Activated CD8-positive, alpha-beta memory T cell treated with anti-CD3 and anti-CD28 coated beads, Interleukin-2, amount 50 U/mL, for 1 hour (primary cell): ENCODE results near the gene SCGB3A2.
A peak's percentile ranks its signal among the peaks of the same experiment; 100 is the strongest.

Source experiments
- DNase-seq: peaks from one replicate; pipeline ENCODE4 v3.0.0-alpha.2; 2020; ENCODE audit errors: extremely low read depth

SCGB3A2 gene, protein sequence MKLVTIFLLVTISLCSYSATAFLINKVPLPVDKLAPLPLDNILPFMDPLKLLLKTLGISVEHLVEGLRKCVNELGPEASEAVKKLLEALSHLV

DNA sequence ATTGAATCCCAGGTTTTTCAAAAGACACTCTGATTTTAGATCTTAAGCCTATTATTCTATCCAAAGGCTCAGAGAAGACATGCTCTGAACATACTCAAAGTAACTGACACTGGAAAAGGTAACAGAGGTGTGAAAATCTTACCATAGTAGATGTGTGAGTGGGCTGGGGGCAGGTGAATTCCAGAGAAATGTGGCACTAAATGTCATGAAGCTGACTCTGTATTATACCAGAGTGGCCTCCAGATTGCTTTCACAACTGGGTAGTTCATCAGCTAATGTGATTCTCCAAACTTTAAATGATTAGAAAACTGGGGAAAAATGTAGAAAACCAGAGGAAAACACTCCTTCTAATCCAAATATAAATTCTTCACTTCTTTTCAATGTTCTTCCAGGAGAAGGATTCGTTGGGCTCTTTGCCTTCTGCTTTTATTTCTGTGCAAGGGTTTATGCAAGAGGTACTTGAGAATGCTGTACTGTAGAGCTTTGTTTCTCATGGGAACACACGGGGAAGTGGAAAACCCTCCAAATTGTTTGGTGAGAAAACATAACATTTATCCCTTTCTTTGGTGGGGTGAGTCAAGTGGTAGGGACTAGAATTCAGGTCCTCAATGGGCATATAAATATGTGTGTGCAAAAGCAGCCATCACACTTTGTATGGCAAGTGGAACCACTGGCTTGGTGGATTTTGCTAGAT, at the start of gene SCGB3A2:
Gene SCGB3A2 (plus strand): TSS at position 646 of the 694 bp plus-strand sequence. CDS start 93 bp downstream, outside the sequence.
- DNase-seq, result no peak

- no peak for DNase-seq
These were observed 48.5 kb upstream of the SCGB3A2 start for GRCh38 chr5:147830035-147830434.

GRCh38 chr5:147831465-147831864, 47.0 kb upstream of the SCGB3A2 start, which contains the start of gene SPINK1:
Gene SPINK1, minus strand, starts transcription at chr5:147831671. Its CDS starts 94 bp downstream, at chr5:147831577.
- DNase-seq, result no peak

GRCh38 chr5:147832541-147832940, 46.0 kb upstream of the SCGB3A2 start:
- DNase-seq, result no peak

DNA sequence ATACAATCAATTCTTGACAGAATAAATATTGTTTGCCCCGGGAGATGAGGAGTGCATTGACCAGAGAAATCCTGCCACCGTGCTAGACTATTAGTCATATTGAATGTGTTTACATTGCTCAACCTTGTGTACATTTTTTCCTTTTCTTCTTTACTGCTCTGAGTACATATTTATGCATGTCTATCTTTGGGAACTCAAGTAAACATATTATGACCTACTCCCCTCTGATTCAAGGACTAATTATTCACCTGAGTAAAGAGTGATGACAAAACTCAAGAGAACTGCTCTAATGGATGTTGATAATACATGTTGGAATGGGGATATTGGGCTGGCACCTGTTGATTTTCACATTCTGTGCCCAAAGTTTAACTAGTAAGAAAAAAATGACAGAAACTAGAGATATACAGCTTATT, 43.1 kb upstream of the SCGB3A2 start:
- no peak for DNase-seq

- DNase-seq, result no peak
These were observed 42.1 kb upstream of the SCGB3A2 start for GRCh38 chr5:147836439-147836838.

- DNase-seq, result no peak
These were observed 35.6 kb upstream of the SCGB3A2 start for GRCh38 chr5:147842869-147843268.

DNA sequence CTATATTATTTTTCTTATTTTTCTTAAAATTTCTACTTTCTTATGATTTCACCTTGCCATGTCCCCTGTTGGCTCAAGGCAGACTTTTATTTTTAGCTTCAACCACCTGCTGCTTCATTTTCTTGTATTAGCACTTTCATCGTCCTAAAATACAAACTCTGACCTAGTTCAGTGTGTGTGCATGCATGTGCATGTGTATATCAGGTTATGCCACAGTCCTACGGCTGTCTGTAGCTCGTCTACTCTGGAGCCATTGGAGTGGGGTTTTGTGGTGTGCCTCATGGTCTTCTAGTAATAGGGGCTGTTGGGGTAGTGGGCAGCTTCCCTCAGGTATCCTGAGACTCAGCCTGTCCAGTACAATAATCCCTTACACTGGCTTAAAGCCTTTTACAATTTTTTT, 33.7 kb upstream of the SCGB3A2 start:
- no peak for DNase-seq

- no peak for DNase-seq
These were observed 32.9 kb upstream of the SCGB3A2 start for GRCh38 chr5:147845618-147846017.

DNA sequence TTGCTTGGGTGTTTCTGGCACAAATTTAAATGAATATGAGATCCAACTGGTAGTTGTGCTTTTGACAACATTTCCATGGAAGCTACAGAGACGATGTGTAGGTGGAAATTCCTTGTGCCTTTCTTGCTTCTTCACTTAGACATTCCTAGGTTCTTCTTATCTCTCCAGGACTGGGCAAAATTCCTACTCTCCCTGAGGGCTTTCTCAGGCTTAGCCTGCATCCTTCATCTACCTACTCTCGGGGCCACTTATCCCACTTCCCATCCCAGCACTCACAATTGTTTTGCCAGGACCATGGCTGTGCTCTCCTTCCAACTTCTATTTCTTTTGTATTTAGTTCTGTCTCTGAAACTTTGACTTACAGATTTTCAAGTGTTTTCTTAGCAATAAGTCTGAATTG, 29.3 kb upstream of the SCGB3A2 start:
- DNase-seq, result no peak

GRCh38 chr5:147851578-147851977, 26.9 kb upstream of the SCGB3A2 start:
- DNase-seq, result no peak

- no peak for DNase-seq
These were observed 26.1 kb upstream of the SCGB3A2 start for GRCh38 chr5:147852365-147852764.

DNA sequence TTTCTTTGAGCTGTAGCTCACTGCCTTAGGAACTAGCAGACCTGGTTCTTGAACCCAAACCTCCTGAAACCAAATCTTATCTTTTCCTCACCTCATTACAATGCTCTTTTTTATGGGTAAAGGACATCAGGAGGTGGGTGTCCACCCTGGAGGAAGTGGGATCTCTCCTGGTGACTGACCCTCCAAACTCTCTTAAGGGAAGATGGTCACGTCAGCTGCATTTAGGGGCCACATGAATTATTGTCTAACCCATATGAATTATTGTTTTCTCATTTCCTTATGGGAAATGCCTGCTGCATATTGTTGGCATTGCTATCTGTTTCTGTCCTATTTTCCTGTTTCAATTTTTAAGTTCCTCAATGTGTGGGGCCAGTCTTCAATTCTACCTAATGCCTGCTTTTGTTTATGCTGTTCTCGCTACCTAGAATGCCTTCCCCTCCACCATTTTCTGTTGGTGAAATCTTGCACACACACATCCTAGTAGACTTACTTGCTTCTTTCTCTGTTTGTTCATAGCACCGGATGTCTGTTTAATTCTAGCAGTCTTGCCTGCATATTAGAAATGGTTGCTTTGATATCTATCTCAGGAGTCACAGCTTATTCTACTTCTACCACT, 25.0 kb upstream of the SCGB3A2 start:
- no peak for DNase-seq

GRCh38 chr5:147854331-147854730, 24.2 kb upstream of the SCGB3A2 start:
- no peak for DNase-seq

DNA sequence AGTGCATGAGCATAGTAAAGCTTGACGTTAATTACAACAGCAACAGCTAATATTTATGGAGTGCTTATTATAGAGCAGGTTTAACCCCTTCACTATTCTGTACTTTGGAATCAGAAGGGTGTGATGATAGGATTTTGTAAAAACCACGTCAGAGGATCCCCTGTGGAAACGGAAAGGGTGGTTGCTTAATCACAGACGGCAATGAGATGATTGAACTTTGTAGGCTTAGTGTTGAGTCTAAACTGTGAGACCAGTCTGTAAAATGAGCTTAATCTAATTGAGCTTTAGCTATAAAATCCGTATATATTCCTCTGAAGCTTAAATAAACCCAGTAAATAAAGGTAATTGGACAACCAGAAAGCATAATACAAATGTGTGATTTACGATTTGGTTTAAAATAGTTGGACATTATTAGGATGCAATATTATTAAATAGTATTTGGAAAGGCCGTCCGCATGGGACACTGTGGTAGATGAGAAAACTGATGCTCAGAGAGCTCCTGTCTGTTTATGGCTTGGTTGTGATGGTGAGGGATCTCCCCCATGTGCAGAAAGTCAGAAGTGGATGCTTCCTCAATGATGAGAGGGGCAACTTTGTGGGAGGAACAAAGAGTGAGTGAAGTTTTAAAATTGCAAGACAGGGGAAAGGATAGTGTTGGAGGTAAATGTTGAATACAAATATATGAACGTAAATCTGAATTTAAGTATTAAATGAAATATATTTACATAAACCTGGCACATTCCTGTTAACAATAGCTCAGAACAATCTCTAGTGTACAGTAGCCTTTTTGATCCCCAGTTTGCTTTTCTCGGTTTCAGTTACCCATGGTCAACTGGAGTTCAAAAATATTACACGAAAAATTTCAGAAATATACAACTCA, 23.4 kb upstream of the SCGB3A2 start:
- DNase-seq, result no peak

DNA sequence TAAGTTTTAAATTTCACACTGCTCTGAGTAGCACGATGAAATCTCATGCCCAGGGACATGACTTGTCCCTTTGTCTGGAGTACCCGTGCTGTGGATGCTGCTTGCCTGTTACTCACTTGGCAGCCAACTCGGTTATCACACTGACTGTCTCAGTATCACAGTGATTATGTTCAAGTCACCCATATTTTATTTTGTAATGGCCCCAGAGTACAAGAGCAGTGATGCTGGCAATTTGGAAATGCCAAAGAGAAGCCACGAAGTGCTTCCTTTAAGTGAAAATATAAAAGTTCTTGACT, 22.8 kb upstream of the SCGB3A2 start:
- DNase-seq, result no peak

DNA sequence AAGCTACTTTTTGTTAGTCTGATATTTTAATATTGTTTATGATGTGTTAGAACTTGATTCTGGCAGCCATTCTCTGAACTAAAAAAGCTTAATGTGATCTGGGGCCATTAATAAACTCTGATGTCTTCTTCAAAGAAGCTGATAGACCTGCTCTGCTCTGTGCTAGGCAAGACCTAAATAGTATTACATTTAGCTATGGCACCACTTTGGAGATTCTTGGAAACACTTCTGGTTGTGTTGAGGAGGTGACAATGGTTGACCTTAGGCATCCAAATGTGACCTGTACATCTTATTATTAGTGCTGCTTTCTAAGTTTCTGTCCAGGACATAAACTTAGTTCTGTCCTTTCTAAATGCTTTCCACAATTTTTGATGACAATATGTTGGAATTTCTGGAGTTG, 21.7 kb upstream of the SCGB3A2 start:
- DNase-seq, result no peak

DNA sequence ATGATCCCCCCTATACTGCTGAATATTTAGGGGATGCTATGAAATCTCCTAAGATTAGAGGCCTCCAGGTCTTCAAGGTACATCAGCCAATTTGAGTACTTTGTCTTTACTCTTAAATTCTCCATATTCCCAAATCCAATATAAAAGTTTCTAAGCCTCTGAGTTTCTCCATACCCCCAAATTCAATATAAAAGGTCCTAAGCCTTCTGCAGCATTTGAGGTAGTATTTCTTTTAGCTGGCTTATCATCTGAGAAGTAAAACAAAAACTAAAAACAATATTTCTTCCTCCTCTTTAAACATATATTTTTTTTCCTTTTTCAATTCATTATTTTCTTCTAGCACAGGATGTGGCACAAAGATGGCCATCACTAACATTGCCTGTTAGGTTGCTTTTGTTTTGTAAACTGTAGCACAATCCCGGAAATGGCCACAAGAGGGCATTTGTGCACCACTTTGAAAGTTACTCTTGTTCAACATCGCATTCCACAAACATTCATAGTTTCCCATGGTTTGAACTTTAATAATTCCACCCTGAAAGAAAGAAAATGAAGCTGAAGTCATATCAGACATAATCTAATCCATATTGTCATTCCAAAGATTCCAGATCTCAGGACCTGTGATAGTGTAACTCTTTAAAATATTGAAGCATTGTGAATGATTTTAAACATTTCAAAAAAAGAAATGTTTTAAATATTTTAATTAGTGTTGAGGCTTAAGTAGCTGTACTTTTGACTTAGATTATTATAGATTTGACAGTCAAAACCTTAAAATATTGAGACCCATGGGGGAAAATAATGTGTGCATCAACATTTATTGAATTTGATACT, 21.0 kb upstream of the SCGB3A2 start:
- DNase-seq, result peak; percentile 2

- no peak for DNase-seq
These were observed 19.9 kb upstream of the SCGB3A2 start for GRCh38 chr5:147858565-147858964.

DNA sequence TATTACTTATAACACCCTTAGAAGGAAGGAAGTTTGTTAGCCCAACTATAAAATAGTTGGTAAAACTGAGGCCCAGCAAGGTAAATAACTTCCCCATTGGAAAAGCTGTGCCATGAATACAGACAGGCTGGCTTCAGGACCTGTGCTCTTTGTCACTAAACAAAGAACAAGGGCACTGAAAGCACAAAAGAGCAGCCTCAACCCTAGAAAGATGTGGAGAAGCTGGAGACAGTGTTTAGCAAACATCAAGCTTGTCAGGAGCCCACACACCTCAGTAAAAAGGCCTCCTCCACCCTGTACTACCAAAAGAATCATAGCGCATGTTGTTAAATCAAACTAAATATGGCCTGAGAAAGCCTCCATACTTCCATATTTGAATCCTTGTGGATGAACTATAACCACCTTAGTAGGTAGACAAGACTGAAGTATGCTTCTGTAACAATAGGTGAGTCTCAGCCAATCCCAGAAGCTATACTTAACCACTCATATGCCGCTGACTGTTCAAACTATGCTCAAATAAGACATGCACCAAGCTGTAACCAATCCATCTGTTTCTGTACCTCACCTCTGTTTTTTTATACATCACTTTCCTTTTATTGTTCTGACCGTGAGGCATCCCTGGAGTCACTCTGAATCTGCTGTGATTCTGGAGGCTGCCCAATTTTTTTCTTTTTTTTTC, 18.4 kb upstream of the SCGB3A2 start:
- DNase-seq, result no peak

DNA sequence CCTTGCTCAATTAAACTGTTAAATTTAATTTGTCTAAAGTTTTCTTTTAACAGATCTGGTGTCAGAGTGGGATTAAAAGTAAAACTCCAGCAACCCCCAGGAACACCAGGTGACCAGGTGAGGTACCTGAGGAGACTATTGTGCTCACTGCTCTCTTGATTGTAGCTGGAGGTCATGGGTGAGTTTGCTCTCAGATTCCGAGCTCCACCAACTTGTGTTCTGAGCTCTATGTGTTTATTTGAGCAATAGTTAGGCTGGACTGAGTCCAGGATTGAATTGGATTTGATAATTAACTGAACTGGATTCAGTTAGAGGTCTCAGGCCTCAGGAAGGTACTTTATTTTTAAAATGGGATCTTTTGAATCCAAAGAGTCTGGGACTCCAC, 17.9 kb upstream of the SCGB3A2 start:
- DNase-seq, result no peak
